Medulla oblongata (tissue), 1 donor: ENCODE measurements around the gene PIAS3.

ENCODE experiments used
- DNase-seq: peaks from one replicate; pipeline ENCODE4 v3.0.0-alpha.2; 2015; ENCODE audit errors: extremely low spot score

Gene PIAS3

DNA sequence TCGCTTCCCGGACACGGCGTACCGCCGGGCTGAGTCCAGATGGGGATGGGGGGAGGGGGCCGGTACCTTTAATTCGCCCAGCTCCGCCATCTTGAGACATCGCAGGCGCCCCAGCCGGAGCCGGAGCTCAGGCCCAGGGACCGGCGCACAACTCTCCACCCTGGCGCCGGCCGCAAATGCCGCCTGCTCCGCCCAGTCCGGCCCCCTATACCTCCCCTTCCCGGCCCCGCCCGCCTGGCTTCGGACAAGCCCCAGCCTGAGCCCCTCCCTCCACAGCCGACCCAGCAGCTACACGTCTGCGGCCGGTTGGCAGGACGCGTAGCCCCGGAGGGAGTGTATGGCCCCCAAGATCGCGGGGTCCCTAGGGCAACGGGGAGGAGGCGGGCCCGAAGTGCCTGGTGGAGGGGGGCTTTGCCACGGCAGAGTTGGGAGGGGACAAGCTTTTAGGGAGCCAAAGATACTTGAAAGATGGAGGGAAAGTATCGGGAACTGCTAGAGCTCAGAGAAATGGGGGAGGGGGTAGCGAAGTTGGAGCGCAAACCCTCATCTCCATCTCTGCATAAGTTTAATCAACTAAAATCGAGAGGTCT, at the start of gene PIAS3:
TSS of gene PIAS3 (minus strand) at position 181 of the 590 bp plus-strand sequence. CDS start at position 90, 91 bp downstream.
- DNase-seq: peak; percentile 95

DNA sequence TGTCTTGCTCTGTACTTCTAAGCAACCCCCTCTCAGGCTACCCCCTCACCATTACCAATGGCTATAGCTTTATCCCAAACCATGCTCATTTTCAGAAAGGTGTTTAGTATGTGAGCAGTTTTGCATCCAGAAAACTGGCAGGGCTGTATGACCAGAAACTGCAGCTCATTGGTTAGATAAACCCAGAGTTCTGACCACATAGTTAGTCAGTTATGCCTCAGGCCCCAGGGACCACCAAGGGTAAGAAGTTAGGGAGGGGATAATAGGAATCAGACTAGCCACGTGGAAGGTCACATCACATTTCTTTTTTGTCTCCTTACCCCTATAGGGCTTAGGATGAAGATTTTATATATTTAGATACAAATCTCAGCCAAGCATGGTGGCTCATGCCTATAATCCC, 49.8 kb upstream of the PIAS3 start:
- no peak for DNase-seq

DNA sequence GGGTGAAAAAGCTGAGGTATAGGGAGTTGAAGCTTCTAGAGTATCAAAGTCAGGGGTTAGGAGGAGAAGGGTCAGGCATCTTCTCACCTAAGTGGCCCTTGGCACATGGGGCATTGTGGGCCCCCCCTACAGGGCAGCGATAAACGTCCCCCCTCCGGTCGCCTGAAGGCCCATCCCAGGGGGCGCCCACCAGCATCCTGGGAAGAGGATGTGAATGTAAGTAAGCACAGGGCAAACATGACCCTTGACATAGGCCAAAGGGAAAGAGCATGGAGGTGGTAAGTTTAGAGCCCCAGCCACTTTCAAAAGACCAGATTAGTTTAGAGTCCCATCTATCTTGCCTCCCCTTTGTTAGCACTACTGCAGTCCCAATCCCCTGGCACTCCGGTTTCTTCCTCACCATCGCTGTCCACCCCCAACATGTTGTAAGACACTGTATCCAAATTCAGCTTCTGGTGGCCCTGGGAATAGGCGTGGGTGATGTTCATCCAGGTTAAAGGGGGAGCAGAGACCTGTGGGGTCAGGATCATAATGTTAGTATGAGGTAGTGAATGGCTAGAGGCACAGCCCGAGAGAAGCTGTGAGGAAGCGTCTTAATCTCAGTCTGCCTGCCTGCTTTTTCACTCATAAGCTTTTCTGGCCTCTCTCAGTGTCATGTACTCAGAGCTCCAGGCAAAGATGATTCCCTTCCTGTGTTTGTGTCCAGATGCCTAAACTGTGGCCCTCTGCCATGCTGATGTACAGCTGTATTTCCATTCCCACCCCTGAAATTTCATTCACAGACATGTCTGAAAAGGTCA, 48.3 kb upstream of the PIAS3 start:
- DNase-seq: no peak

DNA sequence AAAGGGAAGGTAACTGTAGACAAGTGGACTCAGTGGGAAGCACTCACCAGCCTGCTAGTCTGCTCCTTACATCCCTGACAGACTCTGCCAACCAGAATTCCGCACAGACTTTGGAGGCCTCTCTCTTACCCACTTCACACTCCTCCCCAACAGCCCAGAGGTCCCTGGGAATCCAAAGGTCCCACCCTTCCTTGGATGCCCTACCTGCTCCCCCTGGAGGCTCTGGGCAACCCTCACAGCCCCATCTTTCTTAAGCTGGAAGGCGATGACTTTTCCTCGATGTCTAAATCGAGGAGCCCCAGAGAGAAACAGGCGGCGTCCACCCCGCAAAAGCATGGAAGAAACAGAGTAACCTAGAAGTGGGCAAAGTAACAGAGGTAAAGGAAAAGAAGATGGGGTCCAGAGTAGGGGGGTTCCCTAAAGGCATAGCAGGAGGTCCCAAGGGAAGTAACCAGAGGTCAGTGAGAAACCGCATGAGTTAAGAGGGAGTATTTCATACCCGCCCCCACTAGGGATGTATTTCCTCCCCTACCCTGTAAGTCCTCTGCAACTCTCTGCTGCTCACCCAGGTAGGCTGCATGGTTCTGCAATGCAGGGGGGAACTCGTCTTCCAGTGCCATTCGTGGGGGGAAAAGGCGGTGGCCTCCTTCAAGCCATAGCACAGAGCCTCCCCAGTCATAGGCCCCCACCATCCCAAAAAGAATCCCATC, 42.6 kb upstream of the PIAS3 start:
- DNase-seq: no peak

DNA sequence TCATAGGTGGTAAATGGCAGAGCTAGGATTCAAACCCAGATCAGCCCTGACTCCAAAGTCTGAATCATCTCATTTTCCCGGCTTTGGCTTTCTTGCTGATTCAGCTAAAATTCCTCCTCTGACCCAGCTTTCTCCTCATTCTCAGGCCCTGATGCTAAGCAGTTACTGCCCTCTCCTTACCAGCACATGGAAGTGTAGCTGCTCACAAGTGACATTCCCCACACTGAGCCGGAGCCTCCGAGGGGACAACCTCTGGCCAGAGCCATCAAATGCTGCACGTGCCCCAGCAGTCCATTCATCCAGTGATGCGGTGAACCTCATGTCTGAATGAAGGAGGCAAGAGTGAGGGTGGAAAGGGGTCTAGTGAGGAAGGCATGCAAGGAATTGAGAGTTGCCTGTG, 39.9 kb upstream of the PIAS3 start:
- no peak for DNase-seq

DNA sequence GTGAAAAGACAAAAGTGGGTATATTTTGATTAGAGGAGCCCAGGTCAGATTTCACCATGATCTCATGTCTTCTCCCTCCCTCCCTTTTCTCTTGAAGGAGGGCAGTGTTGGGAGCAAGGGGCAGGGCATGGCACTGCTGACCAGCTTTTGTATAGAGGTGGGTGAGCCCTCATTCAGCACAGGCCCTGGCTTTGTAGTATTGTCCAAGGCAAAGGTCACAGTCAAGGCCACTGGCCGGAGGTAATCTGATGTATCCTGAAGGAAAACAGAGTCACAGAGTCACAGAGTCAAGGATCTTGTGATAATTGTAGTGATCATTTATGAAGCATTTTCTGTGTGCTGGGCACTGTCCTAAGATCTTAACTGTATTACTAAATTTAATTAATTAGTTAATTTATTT, 39.1 kb upstream of the PIAS3 start:
- DNase-seq: no peak

DNA sequence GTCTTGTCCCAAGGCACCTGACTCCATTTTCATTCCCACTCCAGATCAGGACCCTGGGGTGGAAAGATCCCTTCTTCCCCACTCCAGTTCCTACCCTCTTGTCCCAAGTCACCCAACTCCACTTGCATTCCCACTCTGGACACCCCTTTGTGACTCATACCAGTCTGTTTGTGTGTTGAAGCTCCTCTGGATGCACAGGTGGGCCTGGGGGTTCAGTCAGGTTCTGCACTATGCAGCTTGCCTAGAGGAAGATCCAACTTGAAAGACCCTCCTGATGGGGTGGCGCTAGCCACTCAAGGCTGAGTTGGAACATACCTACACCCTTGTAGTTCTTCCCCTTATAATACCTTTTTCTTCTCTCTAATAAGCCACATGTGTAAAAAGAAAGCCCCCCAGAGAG, 36.6 kb upstream of the PIAS3 start:
- DNase-seq: no peak

DNA sequence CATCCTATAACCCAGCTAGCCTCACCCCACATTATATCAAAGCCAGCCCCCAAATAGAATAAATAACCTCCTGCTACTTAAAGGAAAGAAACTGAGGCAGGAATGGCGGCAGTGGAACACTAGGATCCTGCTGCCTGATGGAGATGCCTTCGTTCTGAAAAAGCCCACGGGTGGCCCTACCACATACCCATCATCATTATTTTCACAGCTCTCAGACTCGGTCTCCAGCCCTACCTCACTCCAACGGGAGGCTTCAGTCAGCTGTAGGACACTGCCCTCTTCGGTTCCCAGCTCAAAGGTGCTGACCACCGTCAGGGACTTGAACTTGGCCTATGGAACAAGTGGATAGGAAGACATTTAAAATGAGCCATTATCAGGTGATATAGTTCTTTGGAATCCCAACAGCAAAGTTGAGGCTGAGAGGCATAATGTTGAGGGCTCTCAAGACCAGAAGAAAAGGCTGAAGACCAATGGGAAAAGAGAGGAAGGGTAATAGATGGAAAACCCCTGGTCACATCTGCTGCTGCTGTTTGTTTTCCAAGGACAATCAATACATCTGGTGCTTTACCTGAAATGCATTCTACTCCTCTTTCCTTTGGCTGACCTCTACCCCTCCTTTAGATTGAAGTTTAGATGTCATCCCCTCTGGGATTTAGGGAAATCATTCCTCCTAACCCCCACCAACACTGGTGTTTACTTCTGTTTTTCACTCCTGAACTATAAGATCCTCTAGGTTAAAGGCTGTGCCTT, 34.6 kb upstream of the PIAS3 start:
- no peak for DNase-seq

DNA sequence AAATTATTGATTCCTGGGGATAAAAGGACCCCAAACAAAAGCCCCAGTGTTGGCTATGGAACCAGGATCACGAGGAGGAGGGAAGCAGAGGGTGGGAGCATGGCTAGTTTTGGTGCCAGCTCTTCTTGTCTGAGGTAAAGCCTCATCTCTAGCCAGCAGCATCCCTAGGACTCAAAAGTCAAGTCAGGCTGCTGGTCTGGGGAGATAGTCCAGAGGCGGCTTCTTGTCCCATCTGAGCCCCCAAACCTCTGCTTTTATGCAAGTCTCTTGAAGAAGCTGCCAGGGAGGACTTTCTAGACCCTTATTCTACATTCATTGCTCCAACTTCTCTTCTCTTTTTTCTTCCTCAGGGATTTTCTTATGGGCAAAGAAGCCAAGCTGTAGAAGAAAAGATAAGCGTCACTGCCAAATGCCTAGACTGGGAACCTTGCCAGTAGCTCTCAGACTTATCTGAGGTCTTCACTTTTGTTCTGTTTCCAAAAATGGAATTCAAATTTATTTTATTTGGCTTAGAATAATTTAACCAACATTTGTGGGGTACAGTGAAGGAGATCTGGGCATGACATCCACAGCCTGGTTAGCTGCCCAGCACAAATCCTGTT, 33.7 kb upstream of the PIAS3 start:
- no peak for DNase-seq

DNA sequence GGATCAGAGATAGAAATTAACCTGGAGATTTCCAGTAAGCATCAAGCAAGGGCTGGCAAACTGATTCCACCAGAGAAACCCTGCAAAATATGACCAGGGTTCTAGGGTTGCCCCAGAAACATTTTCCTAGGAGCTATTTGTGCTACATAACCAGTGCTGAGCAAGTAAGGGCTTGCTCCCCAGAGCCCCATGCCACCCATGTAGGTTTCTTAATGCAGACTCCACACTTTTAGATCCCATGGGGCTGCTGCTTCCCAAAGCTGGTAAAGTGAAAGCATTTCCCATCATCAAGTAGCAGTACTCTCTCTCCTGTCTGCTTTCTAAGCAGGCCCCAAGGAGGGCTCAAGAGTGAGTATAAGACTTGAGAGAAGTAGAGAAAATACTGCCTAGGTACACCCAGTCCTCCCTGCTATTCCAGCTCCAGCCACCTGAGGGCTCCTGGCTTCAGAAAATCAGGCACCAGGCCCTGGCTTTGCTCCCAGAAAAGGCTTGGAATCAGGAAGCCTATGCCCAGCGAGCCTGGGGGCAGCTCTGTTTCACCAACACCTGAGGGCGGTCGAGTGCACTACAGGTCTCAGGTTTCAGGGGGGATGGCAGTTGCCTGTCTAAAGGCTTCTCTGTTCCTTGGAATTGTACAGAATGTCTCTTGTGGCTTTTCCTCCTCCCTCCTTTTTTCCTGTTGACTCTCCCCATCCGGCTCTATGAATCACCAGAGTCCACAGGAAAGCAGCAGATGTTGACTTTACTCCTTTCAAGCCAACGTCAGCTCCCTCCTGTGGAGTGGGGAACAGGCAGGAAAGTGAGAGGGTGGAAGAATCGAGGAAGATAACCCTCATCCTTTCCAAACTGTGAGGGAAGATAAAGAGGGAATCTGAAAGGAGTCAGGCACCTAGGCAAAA, 33.0 kb upstream of the PIAS3 start:
- DNase-seq: peak; percentile 96

DNA sequence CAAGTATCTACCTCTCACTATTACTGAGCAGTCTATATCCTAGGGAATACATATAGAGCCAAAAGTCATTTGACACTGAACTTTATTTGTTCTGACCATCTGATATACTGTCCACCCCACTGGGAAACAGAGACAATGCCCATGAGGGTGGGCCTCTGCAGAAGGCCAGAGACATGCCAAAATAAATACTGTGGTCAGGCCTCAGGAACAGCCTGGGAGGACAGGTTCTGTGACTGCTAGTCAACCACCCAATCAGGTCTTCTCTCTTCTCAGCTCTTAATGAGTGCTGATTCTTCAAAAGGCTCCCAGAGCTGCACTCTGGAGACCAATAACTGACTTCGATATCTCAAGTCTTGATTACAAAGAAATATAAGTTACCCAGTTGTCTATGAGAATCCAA, 32.3 kb upstream of the PIAS3 start:
- no peak for DNase-seq

DNA sequence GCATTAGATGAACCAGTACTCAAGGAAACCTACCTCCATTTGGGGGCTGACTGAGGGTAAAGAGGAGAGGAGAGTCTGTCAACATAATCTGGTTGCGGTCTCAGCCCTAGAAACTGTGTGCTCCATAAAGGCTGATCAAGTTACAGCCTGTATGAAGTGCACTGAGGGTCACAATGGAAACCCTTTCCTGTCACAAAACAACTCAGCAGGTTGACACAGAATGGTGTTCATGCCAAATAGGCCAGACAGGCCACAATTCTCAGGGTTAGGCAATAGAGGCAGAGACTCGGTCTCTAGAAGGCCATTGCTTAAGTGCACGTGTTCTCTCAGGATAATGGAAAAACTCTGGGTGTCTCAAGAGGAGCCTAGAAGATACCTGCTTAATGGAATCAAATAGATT, 30.8 kb upstream of the PIAS3 start:
- no peak for DNase-seq

DNA sequence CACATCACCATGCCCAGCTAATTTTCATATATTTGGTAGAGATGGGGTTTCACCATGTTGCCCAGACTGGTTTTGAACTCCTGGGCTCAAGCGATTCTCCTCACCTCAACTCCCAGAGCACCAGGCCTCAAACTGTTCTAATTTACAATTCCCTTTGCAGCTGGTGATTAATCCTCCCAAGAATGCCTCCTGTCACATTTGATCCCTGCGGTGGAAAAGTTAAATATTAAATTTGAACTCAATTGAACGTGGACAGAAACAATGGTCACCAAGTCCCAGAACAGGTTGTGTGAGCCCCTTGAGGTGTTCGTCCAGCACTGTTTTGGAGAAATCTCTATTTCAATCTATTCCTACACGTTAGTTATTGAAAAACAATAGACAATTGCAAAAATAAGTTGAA, 28.8 kb upstream of the PIAS3 start:
- no peak for DNase-seq

DNA sequence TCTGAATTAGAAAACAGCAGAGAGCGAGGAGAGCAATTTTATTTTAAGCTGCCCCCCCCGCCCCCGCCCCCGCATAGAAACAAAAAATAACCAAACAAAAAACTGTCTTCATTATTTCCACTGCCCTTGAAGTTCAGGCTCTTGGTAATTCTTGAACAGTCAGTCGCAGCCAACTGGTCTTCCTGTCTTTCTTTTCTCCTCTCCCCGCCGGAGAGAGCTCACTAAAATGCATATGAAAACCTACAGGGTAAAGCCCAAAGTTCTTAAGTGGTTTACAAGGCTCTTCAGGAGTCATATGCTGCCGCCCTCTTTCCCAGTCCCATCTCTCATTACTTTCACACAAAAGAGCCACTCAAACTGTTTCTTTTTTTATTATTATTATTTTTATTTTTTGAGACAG, 27.9 kb upstream of the PIAS3 start:
- DNase-seq: no peak

DNA sequence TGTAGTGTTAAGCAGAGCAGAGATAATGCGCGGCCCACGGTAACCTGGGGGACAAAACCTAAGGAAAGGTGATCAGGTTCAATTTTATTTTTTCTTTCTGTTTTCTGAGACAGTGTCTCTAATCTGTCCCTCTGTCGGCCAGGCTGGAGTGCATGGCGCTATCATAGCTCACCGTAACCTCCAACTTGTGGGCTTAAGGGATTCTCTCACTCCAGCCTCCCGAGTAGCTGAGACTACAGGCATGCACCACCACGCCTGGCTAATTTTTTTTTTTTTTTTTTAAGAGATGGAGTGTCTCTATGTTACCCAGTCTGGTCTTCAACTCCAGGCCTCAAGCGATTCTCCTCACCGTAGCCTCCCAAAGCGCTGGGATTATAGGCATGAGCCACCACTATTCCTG, 27.5 kb upstream of the PIAS3 start:
- DNase-seq: no peak

DNA sequence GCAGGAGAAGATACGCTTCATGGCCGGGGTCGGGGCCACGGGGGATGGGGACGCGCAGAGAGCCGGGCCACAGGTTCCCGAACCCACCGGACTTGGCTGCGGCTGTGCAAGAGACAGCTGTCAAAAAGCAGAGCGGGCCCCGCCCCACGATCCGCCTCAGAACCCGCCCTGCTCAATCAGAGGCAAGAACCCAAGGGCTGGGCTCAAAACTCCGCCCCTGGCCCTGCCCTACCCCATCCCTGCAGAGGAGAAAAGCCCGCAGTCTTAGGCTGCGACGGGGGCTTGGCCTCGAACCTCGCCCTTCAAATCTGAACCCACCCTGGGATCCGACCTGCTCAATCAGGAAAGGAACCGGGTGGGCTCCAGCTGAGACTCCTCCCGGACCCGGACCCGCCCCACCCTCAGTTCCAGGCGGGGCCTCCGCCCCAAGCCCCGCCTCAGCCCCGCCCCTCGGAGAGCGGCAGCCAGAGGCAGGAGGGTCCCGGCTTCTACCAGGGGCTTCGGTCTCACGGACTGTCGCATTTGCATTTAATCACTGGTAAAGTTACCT, 26.9 kb upstream of the PIAS3 start, which contains the start of gene ANKRD35:
TSS of gene ANKRD35 (minus strand) at position 129 of the 550 bp plus-strand sequence. CDS start at position 21, 108 bp downstream.
- DNase-seq: peak; percentile 80

DNA sequence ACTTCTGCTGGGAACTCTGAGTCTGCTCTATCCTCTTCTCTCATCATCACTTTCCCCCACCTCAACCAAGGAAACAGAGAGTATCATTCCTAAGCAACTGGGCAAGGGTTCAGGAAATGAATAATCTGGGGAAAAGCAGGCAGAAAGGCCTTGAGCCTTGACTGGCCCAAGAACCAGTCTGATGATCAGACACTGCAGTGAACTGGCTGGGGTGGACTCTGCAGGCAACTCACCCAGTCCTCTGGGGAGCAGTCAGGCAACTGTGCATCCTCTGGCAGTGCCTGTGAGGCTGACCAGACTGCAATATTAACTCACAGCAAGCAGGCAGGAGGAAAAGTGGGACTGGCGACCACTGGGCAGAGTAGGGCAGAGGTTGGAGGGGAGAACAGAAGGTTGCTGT, 25.8 kb upstream of the PIAS3 start:
- DNase-seq: no peak

DNA sequence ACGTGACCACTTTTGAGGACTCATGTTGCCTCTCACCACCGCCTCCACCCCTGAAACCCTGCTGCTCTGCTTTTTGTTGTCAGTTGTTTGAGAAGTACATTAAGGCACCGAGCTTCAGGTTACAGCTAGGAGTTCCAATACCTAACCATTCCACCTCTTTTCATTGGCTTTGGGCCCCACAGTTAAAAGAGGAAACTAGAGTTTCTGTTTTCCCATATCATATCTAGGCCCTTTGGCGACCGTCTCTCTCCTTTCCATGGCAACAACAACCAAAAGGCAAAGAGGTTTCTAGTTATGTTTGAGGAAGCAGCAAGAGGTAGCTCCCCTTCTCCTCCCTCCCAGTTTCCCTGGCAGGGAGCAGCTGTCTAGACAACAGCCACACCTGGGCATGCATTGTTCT, 20.9 kb upstream of the PIAS3 start:
- no peak for DNase-seq

DNA sequence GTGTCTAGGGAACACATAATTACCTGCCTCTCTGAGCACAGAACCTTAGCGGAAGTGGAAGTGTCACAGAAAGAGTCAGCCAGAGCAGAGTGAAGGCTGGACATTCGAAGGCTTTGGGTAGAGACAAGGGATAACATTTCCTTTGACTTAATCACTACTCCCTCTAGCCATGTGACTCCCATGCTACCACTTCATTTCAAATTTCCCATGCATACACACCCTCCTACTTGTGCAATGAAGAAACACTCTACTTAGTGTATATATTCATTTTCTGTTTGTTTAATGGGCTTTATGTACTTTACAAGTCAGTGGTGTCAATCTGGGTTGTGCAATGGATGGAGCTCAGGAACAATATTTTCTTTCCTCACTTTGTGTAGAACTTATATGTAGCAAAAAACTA, 19.8 kb upstream of the PIAS3 start:
- DNase-seq: no peak

DNA sequence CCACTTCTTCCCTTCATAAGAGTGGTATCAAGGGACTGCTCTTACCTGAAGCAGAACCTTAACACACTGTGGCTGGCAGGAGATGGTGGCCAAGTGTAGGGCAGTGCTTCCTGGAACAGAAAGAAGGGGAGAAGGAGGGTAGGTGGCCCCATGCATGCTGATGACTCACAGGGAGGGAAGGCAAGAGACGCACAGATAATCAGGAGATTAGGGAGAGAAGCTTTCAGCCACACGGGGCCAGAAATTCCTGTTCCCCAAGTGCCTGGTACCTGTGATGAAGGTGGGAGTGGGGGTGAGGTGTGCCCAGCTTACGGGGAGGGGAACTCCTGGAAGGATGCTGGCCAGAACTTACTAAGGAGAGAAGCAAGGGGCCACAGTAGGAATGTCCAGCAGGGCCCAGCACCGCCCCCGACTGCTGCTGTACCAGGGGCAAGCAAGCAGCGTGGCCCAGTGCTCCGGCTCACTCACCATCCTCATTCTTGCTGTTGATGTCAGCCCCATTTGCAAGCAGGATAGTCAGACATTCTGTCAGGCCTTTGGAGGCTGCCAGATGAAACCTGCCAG, 19.1 kb upstream of the PIAS3 start:
- DNase-seq: no peak
